CD14-positive monocyte (primary cell): ENCODE data around the gene DHX30. TPM values are rescaled to one million over a fixed set of nuclear protein-coding genes. Genes with fewer than 3 reads are reported as not detected.

ENCODE experiments used
- DNase-seq, 3 donors: peaks; one replicate each; pipeline ENCODE4 v3.0.0-alpha.2; 2011 to 2022
- H2AFZ ChIP-seq: 2 replicates; pipeline ENCODE4 v1.6.0; 2012; ENCODE audit warnings: mild to moderate bottlenecking, low read depth, low read length, inconsistent platforms; ENCODE audit not compliant: insufficient read depth, poor library complexity, severe bottlenecking
- H3K27ac ChIP-seq, 2 donors: 1 replicate in 1 of 2; 2 replicates in 1 of 2; pipeline ENCODE4 v1.5.1; 2012 to 2013; ENCODE audit warnings: low read length in 2 of 2, control low read depth in 1 of 2, inconsistent platforms in 1 of 2, low read depth in 1 of 2, mild to moderate bottlenecking in 1 of 2
- H3K27me3 ChIP-seq, 2 donors: one replicate each; pipeline versions ENCODE4 v1.6.0 to v1.6.1; 2011 to 2013; ENCODE audit warnings: low read length in 2 of 2; ENCODE audit not compliant: control insufficient read depth in 2 of 2, insufficient read depth in 2 of 2
- H3K36me3 ChIP-seq, 2 donors: replicated peaks in 1 of 2; 1 replicate in 1 of 2; 2 replicates in 1 of 2; pipeline versions ENCODE4 v1.5.1 to v1.6.1; 2012 to 2013; ENCODE audit warnings: low read length in 2 of 2, control low read depth in 1 of 2, inconsistent platforms in 1 of 2, mild to moderate bottlenecking in 1 of 2; ENCODE audit not compliant: insufficient read depth in 2 of 2, control insufficient read depth in 1 of 2
- H3K4me1 ChIP-seq, 2 donors: 1 replicate in 1 of 2; 2 replicates in 1 of 2; pipeline versions ENCODE4 v1.5.1 to v1.6.1; 2012 to 2013; ENCODE audit warnings: low read length in 2 of 2, control low read depth in 1 of 2, inconsistent platforms in 1 of 2, mild to moderate bottlenecking in 1 of 2, moderate library complexity in 1 of 2; ENCODE audit not compliant: insufficient read depth in 2 of 2, control insufficient read depth in 1 of 2
- H3K4me2 ChIP-seq: replicated peaks from 2 replicates; pipeline ENCODE3; 2012; ENCODE audit warnings: low read length, moderate library complexity, mild to moderate bottlenecking; ENCODE audit not compliant: poor library complexity, severe bottlenecking; ENCODE audit errors: extremely low read depth
- H3K4me3 ChIP-seq, 3 experiments: fragments of 200-600 bp in 1 of 3; sonication (generic) in 1 of 3; replicated peaks in 1 of 3; 1 replicate in 2 of 3; 2 replicates in 1 of 3; pipeline ENCODE4 v1.5.1; 2011 to 2013; ENCODE audit warnings: low read length in 3 of 3, mild to moderate bottlenecking in 3 of 3, control low read depth in 2 of 3, low read depth in 2 of 3, inconsistent platforms in 1 of 3, moderate library complexity in 1 of 3
- H3K79me2 ChIP-seq: 2 replicates; pipeline ENCODE4 v1.6.0; 2012; ENCODE audit warnings: mild to moderate bottlenecking, control low read depth, inconsistent platforms, low read length, moderate library complexity; ENCODE audit not compliant: insufficient read depth
- H3K9ac ChIP-seq: 2 replicates; pipeline ENCODE4 v1.6.0; 2017; ENCODE audit warnings: low read length, mild to moderate bottlenecking; ENCODE audit not compliant: insufficient read depth, poor library complexity, severe bottlenecking
- H3K9me3 ChIP-seq, 2 donors: replicated peaks in 1 of 2; 1 replicate in 1 of 2; 2 replicates in 1 of 2; pipeline versions ENCODE4 v1.5.1 to v1.6.1; 2012 to 2013; ENCODE audit warnings: low read length in 2 of 2, control low read depth in 1 of 2; ENCODE audit not compliant: control insufficient read depth in 1 of 2, insufficient read depth in 1 of 2
- H4K20me1 ChIP-seq: 2 replicates; pipeline ENCODE4 v1.6.0; 2012; ENCODE audit warnings: mild to moderate bottlenecking, low read length, control low read depth, moderate library complexity; ENCODE audit not compliant: insufficient read depth
- H3K27ac Mint-ChIP-seq, 7 donors: one replicate each; pipeline ENCODE4 v1.8.0; 2020; ENCODE audit warnings: mild to moderate bottlenecking in 7 of 7, mixed read lengths in 7 of 7, moderate library complexity in 6 of 7, inconsistent platforms in 2 of 7
- H3K27me3 Mint-ChIP-seq, 3 donors: one replicate each; pipeline ENCODE4 v1.8.0; 2021 to 2022; ENCODE audit warnings: low read depth in 3 of 3, mild to moderate bottlenecking in 3 of 3, mixed read lengths in 3 of 3, moderate library complexity in 3 of 3, inconsistent platforms in 1 of 3
- H3K36me3 Mint-ChIP-seq, 2 donors: one replicate each; pipeline ENCODE4 v1.8.0; 2020; ENCODE audit warnings: mixed read lengths in 2 of 2, inconsistent platforms in 1 of 2, mild to moderate bottlenecking in 1 of 2
- H3K4me1 Mint-ChIP-seq: one replicate; pipeline ENCODE4 v1.8.0; 2020; ENCODE audit warnings: mild to moderate bottlenecking, mixed read lengths
- H3K4me3 Mint-ChIP-seq, 2 donors: one replicate each; pipeline ENCODE4 v1.8.0; 2020; ENCODE audit warnings: mild to moderate bottlenecking in 2 of 2, mixed read lengths in 2 of 2, moderate library complexity in 1 of 2
- H3K9me3 Mint-ChIP-seq, 7 donors: one replicate each; pipeline ENCODE4 v1.8.0; 2020 to 2022; ENCODE audit warnings: mixed read lengths in 7 of 7, mild to moderate bottlenecking in 6 of 7, moderate library complexity in 6 of 7, inconsistent platforms in 2 of 7
- WGBS: methylation state at CpG from one replicate; pipeline ENCODE4 v1.1.5; 2013; ENCODE audit warnings: missing lambda C conversion rate; ENCODE audit not compliant: insufficient coverage; 5-methylcytosine and 5-hydroxymethylcytosine counted together
- intact Hi-C, 2 donors: fragments of 100-400 bp; cut with micrococcal nuclease; formaldehyde crosslinking; loops; one replicate each; pipeline versions ENCODE4 v1.15.0 to v1.15.1; 2023
- polyA plus RNA-seq, 3 donors: library from polyadenylated mRNA; depleted of rRNA in 1 of 3; unstranded in 2 of 3; stranded (reverse) in 1 of 3; fragments of 300-500 nt in 2 of 3; fragments of >200 nt in 1 of 3; fragmentation: Illumina TruSeq in 2 of 3; gene quantifications; 1 replicate in 2 of 3; 2 replicates in 1 of 3; pipeline ENCODE4 v1.2.3, GENCODE V29; 2012 to 2021
- TF ChIP-seq, protein P1 (sequence below): fragments of 200-600 bp; IDR thresholded peaks from one replicate; pipeline ENCODE4 v1.8.0; 2022; ENCODE audit warnings: antibody characterized with exemption, mild to moderate bottlenecking

Gene DHX30
- polyA plus RNA-seq, 3 donors: 19.4 to 43.9 (median 20.1) TPM

GRCh38 chr3:47854720-47855455 lies 52.0 kb downstream of the DHX30 start:
- peaks cover 58 to 86% of the 10 kb centered on the region in 2 donors for H3K36me3 Mint-ChIP-seq
- Histone ChIP-seq H3K79me2 (no peaks in the 10 kb centered on the region), H3K4me2 (no peak overlapping the region), H3K4me1 (no peaks in the 10 kb centered on the region), H2AFZ (no peak overlapping the region), H4K20me1 (peaks cover 4% of the 10 kb centered on the region), H3K27ac (no peak overlapping the region), H3K9me3 (no peaks in the 10 kb centered on the region), H3K4me3 (no peak overlapping the region), H3K27me3 (no peaks in the 10 kb centered on the region), H3K9ac (no peak overlapping the region), H3K36me3 (peaks cover 50 to 91% of the 10 kb centered on the region in 2 donors)
- no peak overlapping the region for H3K4me3 Mint-ChIP-seq
- no peaks in the 10 kb centered on the region for H3K9me3 Mint-ChIP-seq
- H3K4me1 Mint-ChIP-seq: peaks cover 3% of the 10 kb centered on the region
- H3K27me3 Mint-ChIP-seq: no peaks in the 10 kb centered on the region
- peak overlapping the region in 1 of 7 donors; percentile 49 for H3K27ac Mint-ChIP-seq
- TF ChIP-seq, protein P1, sequence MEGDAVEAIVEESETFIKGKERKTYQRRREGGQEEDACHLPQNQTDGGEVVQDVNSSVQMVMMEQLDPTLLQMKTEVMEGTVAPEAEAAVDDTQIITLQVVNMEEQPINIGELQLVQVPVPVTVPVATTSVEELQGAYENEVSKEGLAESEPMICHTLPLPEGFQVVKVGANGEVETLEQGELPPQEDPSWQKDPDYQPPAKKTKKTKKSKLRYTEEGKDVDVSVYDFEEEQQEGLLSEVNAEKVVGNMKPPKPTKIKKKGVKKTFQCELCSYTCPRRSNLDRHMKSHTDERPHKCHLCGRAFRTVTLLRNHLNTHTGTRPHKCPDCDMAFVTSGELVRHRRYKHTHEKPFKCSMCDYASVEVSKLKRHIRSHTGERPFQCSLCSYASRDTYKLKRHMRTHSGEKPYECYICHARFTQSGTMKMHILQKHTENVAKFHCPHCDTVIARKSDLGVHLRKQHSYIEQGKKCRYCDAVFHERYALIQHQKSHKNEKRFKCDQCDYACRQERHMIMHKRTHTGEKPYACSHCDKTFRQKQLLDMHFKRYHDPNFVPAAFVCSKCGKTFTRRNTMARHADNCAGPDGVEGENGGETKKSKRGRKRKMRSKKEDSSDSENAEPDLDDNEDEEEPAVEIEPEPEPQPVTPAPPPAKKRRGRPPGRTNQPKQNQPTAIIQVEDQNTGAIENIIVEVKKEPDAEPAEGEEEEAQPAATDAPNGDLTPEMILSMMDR: no peak
- DNase-seq: no peak
- WGBS: 91% methylated on average over 11 of the region's 14 CpGs
- intact Hi-C loops: no loop called here

- H3K27me3 ChIP-seq: no peaks in the 10 kb centered on the region
- no peak overlapping the region for H3K4me2 ChIP-seq
- H3K79me2 ChIP-seq: no peaks in the 10 kb centered on the region
- no peaks in the 10 kb centered on the region for H3K4me1 ChIP-seq
- TF ChIP-seq, protein P1: no peak
- H3K27ac Mint-ChIP-seq: peak overlapping the region in 2 of 7 donors; percentile 10 to 12
- H3K36me3 ChIP-seq: peaks cover 42 to 91% of the 10 kb centered on the region in 2 donors
- H2AFZ ChIP-seq: no peak overlapping the region
- no peaks in the 10 kb centered on the region for H3K9me3 ChIP-seq
- no peak overlapping the region for H3K4me3 Mint-ChIP-seq
- peaks cover 54 to 84% of the 10 kb centered on the region in 2 donors for H3K36me3 Mint-ChIP-seq
- H4K20me1 ChIP-seq: no peaks in the 10 kb centered on the region
- no peaks in the 10 kb centered on the region for H3K9me3 Mint-ChIP-seq
- 93% methylated on average over 13 of the region's 21 CpGs for WGBS
- intact Hi-C loops: no loop called here
- no peak overlapping the region for H3K27ac ChIP-seq
- no peak for DNase-seq
- no peak overlapping the region for H3K4me3 ChIP-seq
- H3K9ac ChIP-seq: no peak overlapping the region
- no peaks in the 10 kb centered on the region for H3K27me3 Mint-ChIP-seq
- H3K4me1 Mint-ChIP-seq: peaks cover 3% of the 10 kb centered on the region
Observed at GRCh38 chr3:47855461-47856383, 52.8 kb downstream of the DHX30 start.
